Keratinocyte (primary cell): Measurements from ENCODE around the gene KRT82. TPM values are rescaled to one million over a fixed set of nuclear protein-coding genes. Genes with fewer than 3 reads are reported as not detected.

Experiments
- DNase-seq: peaks from one replicate; pipeline ENCODE4 v3.0.0-alpha.2; 2011; ENCODE audit warnings: low read depth, missing footprints, low spot score
- FAIRE-seq: peaks from 2 replicates; lab custom pipeline; 2011; peaks lifted over from hg19 to GRCh38; lab: Jason Lieb, UNC
- H2AFZ ChIP-seq: 2 replicates; pipeline ENCODE4 v1.6.0; 2012; ENCODE audit warnings: low read length, control low read depth, inconsistent platforms; ENCODE audit not compliant: control insufficient read depth
- H3K27ac ChIP-seq: 2 replicates; pipeline ENCODE4 v1.5.1; 2011; ENCODE audit warnings: low read length; ENCODE audit not compliant: control insufficient read depth, insufficient read depth
- H3K27me3 ChIP-seq: 3 replicates; pipeline ENCODE4 v1.6.0; 2011; ENCODE audit warnings: low read length; ENCODE audit not compliant: control insufficient read depth, insufficient read depth; ENCODE audit errors: extremely low read depth
- H3K36me3 ChIP-seq, 2 experiments: 2 replicates in 1 of 2; 3 replicates in 1 of 2; pipeline ENCODE4 v1.5.1; 2011; ENCODE audit warnings: low read length in 2 of 2, mild to moderate bottlenecking in 1 of 2; ENCODE audit not compliant: control insufficient read depth in 2 of 2, insufficient read depth in 2 of 2; ENCODE audit errors: extremely low read depth in 1 of 2
- H3K4me1 ChIP-seq: 3 replicates; pipeline ENCODE4 v1.5.1; 2011; ENCODE audit warnings: low read length; ENCODE audit not compliant: control insufficient read depth, insufficient read depth; ENCODE audit errors: extremely low read depth
- H3K4me2 ChIP-seq: 3 replicates; pipeline ENCODE4 v1.6.0; 2011; ENCODE audit warnings: low read depth, low read length; ENCODE audit not compliant: control insufficient read depth, insufficient read depth; ENCODE audit errors: extremely low read depth
- H3K4me3 ChIP-seq, 3 experiments: fragments of 200-600 bp in 1 of 3; sonication (generic) in 1 of 3; 2 replicates in 2 of 3; 3 replicates in 1 of 3; pipeline ENCODE4 v1.5.1; 2011 to 2016; ENCODE audit warnings: low read length in 3 of 3, mild to moderate bottlenecking in 3 of 3, control low read depth in 2 of 3, inconsistent platforms in 1 of 3, low read depth in 1 of 3, mixed read lengths in 1 of 3, mixed run types in 1 of 3, moderate library complexity in 1 of 3; ENCODE audit not compliant: control insufficient read depth in 2 of 3, insufficient read depth in 2 of 3; ENCODE audit errors: extremely low read depth in 1 of 3
- H3K79me2 ChIP-seq: 2 replicates; pipeline ENCODE4 v1.6.0; 2012; ENCODE audit warnings: low read length; ENCODE audit not compliant: control insufficient read depth, insufficient read depth
- H3K9ac ChIP-seq: 3 replicates; pipeline ENCODE4 v1.6.0; 2011; ENCODE audit warnings: low read length; ENCODE audit not compliant: control insufficient read depth, insufficient read depth; ENCODE audit errors: extremely low read depth
- H3K9me1 ChIP-seq: 3 replicates; pipeline ENCODE4 v1.6.0; 2011; ENCODE audit warnings: low read length; ENCODE audit not compliant: control insufficient read depth, insufficient read depth; ENCODE audit errors: extremely low read depth
- H3K9me3 ChIP-seq: 2 replicates; pipeline ENCODE4 v1.5.1; 2012; ENCODE audit warnings: low read depth, low read length; ENCODE audit not compliant: control insufficient read depth
- H4K20me1 ChIP-seq: 3 replicates; pipeline ENCODE4 v1.6.0; 2011; ENCODE audit warnings: low read length; ENCODE audit not compliant: control insufficient read depth, insufficient read depth; ENCODE audit errors: extremely low read depth
- EZH2 ChIP-seq: IDR thresholded peaks from one replicate; pipeline ENCODE4 v1.6.1; 2012; ENCODE audit warnings: inconsistent platforms, mild to moderate bottlenecking, low read length, moderate library complexity
- dilution Hi-C: fragments of 300-500 bp; cut with MboI; formaldehyde crosslinking; loops from one replicate; pipeline ENCODE4 v1.7.0; 2020; ENCODE audit warnings: low sequenced_read_pairs; ENCODE audit not compliant: extremely low pct_ligation_motif_present
- polyA plus RNA-seq, 5 experiments: library from polyadenylated mRNA; depleted of rRNA in 3 of 5; stranded (reverse) in 3 of 5; stranded (forward) in 1 of 5; unstranded in 1 of 5; fragments of >200 nt; gene quantifications; 1 replicate in 1 of 5; 2 replicates in 3 of 5; 3 replicates in 1 of 5; pipeline versions ENCODE4 v1.2.1 to v1.2.3, GENCODE V29; 2011 to 2012; ENCODE audit warnings: missing spikeins in 2 of 5, low read depth in 1 of 5, low replicate concordance in 1 of 5
- TF ChIP-seq, protein P1 (sequence below), 3 experiments: IDR thresholded peaks in 1 of 3; conservative IDR thresholded peaks in 1 of 3; optimal IDR thresholded peaks in 1 of 3; 2 replicates in 2 of 3; 3 replicates in 1 of 3; pipeline versions ENCODE3 to v1.5.1; 2011; ENCODE audit warnings: low read length in 3 of 3, mild to moderate bottlenecking in 3 of 3, moderate library complexity in 2 of 3, control low read depth in 1 of 3, inconsistent platforms in 1 of 3; ENCODE audit not compliant: insufficient read depth in 2 of 3; ENCODE audit errors: extremely low read depth in 1 of 3

The KRT82 gene
- polyA plus RNA-seq, 1 donor (not counting 4 experiments of a cell fraction or from before 2014, with no cell fraction given): not detected

GRCh38 chr12:52438305-52439301 is 32.5 kb upstream of the KRT82 start:
- H3K27me3 ChIP-seq: no peaks in the 10 kb centered on the region
- peaks cover 0 to 2% of the 10 kb centered on the region in 2 experiments for H3K36me3 ChIP-seq
- no peaks in the 10 kb centered on the region for H3K9me3 ChIP-seq
- no peak overlapping the region for H2AFZ ChIP-seq
- H3K4me2 ChIP-seq: peak overlapping the region; percentile 22
- TF ChIP-seq, protein P1, sequence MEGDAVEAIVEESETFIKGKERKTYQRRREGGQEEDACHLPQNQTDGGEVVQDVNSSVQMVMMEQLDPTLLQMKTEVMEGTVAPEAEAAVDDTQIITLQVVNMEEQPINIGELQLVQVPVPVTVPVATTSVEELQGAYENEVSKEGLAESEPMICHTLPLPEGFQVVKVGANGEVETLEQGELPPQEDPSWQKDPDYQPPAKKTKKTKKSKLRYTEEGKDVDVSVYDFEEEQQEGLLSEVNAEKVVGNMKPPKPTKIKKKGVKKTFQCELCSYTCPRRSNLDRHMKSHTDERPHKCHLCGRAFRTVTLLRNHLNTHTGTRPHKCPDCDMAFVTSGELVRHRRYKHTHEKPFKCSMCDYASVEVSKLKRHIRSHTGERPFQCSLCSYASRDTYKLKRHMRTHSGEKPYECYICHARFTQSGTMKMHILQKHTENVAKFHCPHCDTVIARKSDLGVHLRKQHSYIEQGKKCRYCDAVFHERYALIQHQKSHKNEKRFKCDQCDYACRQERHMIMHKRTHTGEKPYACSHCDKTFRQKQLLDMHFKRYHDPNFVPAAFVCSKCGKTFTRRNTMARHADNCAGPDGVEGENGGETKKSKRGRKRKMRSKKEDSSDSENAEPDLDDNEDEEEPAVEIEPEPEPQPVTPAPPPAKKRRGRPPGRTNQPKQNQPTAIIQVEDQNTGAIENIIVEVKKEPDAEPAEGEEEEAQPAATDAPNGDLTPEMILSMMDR (optimal IDR thresholded peaks at IDR 0.05 in 1 of 3, IDR thresholded peaks at IDR 0.05 in 1 of 3, conservative IDR thresholded peaks at IDR 0.05 in 1 of 3; ENCODE audit: extremely low read depth in 1 of 3, insufficient read depth in 2 of 3, low read length in 3 of 3): no peak
- TF ChIP-seq EZH2: no peak
- dilution Hi-C loops: no loop called here
- H4K20me1 ChIP-seq: no peaks in the 10 kb centered on the region
- peak overlapping the region; percentile 41 for H3K27ac ChIP-seq
- peak; percentile 74 for FAIRE-seq
- no peaks in the 10 kb centered on the region for H3K9me1 ChIP-seq
- no peak for DNase-seq
- H3K4me3 ChIP-seq: no peak overlapping the region
- H3K9ac ChIP-seq: peak overlapping the region; percentile 28
- peaks cover 96% of the 10 kb centered on the region for H3K4me1 ChIP-seq
- peaks cover 2% of the 10 kb centered on the region for H3K79me2 ChIP-seq

DNA sequence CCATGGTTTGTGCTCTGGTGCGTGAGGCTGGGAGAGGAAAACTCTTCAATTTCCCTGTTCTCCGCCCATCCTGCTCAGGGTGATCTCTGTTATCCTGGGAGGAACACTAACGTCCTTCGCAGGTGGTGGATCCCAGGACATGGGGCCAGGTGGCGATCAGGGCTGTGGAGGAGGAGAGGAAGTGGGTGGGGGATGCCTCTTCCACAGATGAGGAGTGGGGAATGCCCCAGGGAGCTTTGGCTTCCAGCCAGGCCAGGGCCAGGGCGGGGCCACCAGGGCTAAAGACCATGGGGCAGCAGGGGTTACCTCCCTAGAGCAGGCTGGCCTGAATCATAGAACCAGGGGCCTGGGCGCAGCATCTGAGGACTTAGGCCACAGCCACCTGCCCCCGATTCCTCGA is 31.4 kb upstream of the KRT82 start:
- peak overlapping the region; percentile 0 for H3K4me2 ChIP-seq
- DNase-seq: no peak
- H3K27ac ChIP-seq: peak overlapping the region; percentile 89
- H3K27me3 ChIP-seq: no peaks in the 10 kb centered on the region
- H3K9ac ChIP-seq: no peak overlapping the region
- no peaks in the 10 kb centered on the region for H3K9me3 ChIP-seq
- H2AFZ ChIP-seq: no peak overlapping the region
- peaks cover 0 to 2% of the 10 kb centered on the region in 2 experiments for H3K36me3 ChIP-seq
- dilution Hi-C loops: no loop called here
- no peaks in the 10 kb centered on the region for H3K9me1 ChIP-seq
- H3K79me2 ChIP-seq: peaks cover 2% of the 10 kb centered on the region
- no peak for FAIRE-seq
- no peak overlapping the region for H3K4me3 ChIP-seq
- no peaks in the 10 kb centered on the region for H4K20me1 ChIP-seq
- peaks cover 86% of the 10 kb centered on the region for H3K4me1 ChIP-seq
- TF ChIP-seq, protein P1 (optimal IDR thresholded peaks at IDR 0.05 in 1 of 3, IDR thresholded peaks at IDR 0.05 in 1 of 3, conservative IDR thresholded peaks at IDR 0.05 in 1 of 3; ENCODE audit: extremely low read depth in 1 of 3, insufficient read depth in 2 of 3, low read length in 3 of 3): no peak
- TF ChIP-seq EZH2: no peak
